Esophagus squamous epithelium (tissue), 5 donors: ENCODE data around the gene PRKG1. TPM values are rescaled to one million over a fixed set of nuclear protein-coding genes. Genes with fewer than 3 reads are reported as not detected.

Experiments
- DNase-seq: peaks from one replicate; lab custom pipeline; 2025; lab: John Stamatoyannopoulos, UW
- H3K27ac ChIP-seq, 4 donors: fragments of 200-600 bp; sonication (generic); one replicate each; pipeline ENCODE4 v1.5.1; 2016 to 2019; ENCODE audit warnings: mild to moderate bottlenecking in 1 of 4
- H3K27me3 ChIP-seq, 4 donors: fragments of 200-600 bp; sonication (generic); 1 replicate in 3 of 4; 2 replicates in 1 of 4; pipeline versions ENCODE4 v1.5.1 to v1.6.0; 2017 to 2021; ENCODE audit warnings: antibody characterized with exemption in 1 of 4
- H3K36me3 ChIP-seq, 3 donors: fragments of 200-600 bp; sonication (generic); one replicate each; pipeline ENCODE4 v1.5.1; 2016 to 2019
- H3K4me1 ChIP-seq, 3 donors: fragments of 200-600 bp; sonication (generic); one replicate each; pipeline ENCODE4 v1.5.1; 2017 to 2019
- H3K4me3 ChIP-seq, 4 donors: fragments of 200-600 bp; sonication (generic); 1 replicate in 3 of 4; 2 replicates in 1 of 4; pipeline ENCODE4 v1.5.1; 2016 to 2019; ENCODE audit warnings: mild to moderate bottlenecking in 2 of 4, moderate library complexity in 1 of 4
- H3K9me3 ChIP-seq, 3 donors: fragments of 200-600 bp; sonication (generic); one replicate each; pipeline ENCODE4 v1.5.1; 2016 to 2019
- POLR2A ChIP-seq, 4 donors: fragments of 450-650 bp; IDR thresholded peaks; one replicate each; pipeline ENCODE4 v1.6.1; 2017; ENCODE audit warnings: antibody characterized with exemption in 4 of 4, mild to moderate bottlenecking in 4 of 4, moderate library complexity in 3 of 4
- WGBS, 2 donors: methylation state at CpG; one replicate each; pipeline ENCODE4 v1.1.5; 2018; 5-methylcytosine and 5-hydroxymethylcytosine counted together
- intact Hi-C: fragments of 100-400 bp; cut with DNase I; formaldehyde crosslinking; loops from one replicate; pipeline ENCODE4 v1.15.0; 2022
- total RNA-seq, 4 donors: library from RNA; depleted of rRNA; stranded (reverse); fragments of >200 nt; gene quantifications; one replicate each; pipeline ENCODE4 v1.1.0, GENCODE V29; 2016
- TF ChIP-seq, protein P1 (sequence below), 6 experiments: fragments of 450-650 bp in 4 of 6; fragments of 200-600 bp in 2 of 6; sonication (generic) in 2 of 6; IDR thresholded peaks; one replicate each; pipeline ENCODE4 v1.5.1; 2016 to 2019; ENCODE audit warnings: antibody characterized with exemption in 6 of 6, mild to moderate bottlenecking in 4 of 6, moderate library complexity in 4 of 6
- donor health status: DM: yes; HTN: yes; CAD: no.

The PRKG1 gene
- total RNA-seq, 4 donors from 2014 or later: 2.0 to 10.9 (median 3.8) TPM

- no peak overlapping the region for H3K4me3 ChIP-seq
- intact Hi-C loops: no loop called here
- H3K36me3 ChIP-seq: no peaks in the 10 kb centered on the region
- H3K27me3 ChIP-seq: no peaks in the 10 kb centered on the region
- no peak for DNase-seq
- H3K27ac ChIP-seq: no peak overlapping the region
- H3K9me3 ChIP-seq: no peaks in the 10 kb centered on the region
- no peak for TF ChIP-seq POLR2A (IDR thresholded peaks at IDR 0.05)
- TF ChIP-seq, protein P1, sequence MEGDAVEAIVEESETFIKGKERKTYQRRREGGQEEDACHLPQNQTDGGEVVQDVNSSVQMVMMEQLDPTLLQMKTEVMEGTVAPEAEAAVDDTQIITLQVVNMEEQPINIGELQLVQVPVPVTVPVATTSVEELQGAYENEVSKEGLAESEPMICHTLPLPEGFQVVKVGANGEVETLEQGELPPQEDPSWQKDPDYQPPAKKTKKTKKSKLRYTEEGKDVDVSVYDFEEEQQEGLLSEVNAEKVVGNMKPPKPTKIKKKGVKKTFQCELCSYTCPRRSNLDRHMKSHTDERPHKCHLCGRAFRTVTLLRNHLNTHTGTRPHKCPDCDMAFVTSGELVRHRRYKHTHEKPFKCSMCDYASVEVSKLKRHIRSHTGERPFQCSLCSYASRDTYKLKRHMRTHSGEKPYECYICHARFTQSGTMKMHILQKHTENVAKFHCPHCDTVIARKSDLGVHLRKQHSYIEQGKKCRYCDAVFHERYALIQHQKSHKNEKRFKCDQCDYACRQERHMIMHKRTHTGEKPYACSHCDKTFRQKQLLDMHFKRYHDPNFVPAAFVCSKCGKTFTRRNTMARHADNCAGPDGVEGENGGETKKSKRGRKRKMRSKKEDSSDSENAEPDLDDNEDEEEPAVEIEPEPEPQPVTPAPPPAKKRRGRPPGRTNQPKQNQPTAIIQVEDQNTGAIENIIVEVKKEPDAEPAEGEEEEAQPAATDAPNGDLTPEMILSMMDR (IDR thresholded peaks at IDR 0.05): no peak
- WGBS, 2 donors: 86 to 88% methylated on average over 3 of the region's 3 CpGs
- H3K4me1 ChIP-seq: peaks cover 0 to 7% (median 0%) of the 10 kb centered on the region in 3 donors
Measured at GRCh38 chr10:51233337-51234100, 159.2 kb downstream of the PRKG1 start.

DNA sequence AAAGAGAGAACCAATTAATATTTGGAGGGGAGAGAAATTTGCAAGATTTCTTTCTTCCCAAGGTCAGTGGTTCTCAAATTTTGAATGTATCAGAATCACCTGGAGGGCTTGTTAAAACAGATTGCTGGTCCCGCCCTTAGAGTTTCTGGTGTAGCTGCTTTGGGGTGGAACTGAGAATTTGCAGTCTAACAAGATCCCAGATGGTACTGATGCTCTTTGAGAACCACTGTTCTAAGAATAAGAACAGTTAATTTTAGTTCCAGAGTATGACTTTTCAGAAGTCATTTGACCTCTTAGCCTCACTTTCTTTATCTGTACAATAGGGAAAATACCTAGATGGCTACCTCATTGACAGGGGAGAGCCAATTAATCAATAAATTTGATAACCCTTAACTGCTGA, 161.6 kb downstream of the PRKG1 start:
- H3K27ac ChIP-seq: no peak overlapping the region
- no peaks in the 10 kb centered on the region for H3K36me3 ChIP-seq
- no peaks in the 10 kb centered on the region for H3K9me3 ChIP-seq
- TF ChIP-seq POLR2A (IDR thresholded peaks at IDR 0.05): no peak
- TF ChIP-seq, protein P1 (IDR thresholded peaks at IDR 0.05): no peak
- intact Hi-C loops: no loop called here
- no peaks in the 10 kb centered on the region for H3K27me3 ChIP-seq
- H3K4me1 ChIP-seq: peaks cover 0 to 7% (median 0%) of the 10 kb centered on the region in 3 donors
- no peak overlapping the region for H3K4me3 ChIP-seq
- WGBS, 2 donors: 69 to 93% methylated on average over 1 of the region's 1 CpG
- no peak for DNase-seq

DNA sequence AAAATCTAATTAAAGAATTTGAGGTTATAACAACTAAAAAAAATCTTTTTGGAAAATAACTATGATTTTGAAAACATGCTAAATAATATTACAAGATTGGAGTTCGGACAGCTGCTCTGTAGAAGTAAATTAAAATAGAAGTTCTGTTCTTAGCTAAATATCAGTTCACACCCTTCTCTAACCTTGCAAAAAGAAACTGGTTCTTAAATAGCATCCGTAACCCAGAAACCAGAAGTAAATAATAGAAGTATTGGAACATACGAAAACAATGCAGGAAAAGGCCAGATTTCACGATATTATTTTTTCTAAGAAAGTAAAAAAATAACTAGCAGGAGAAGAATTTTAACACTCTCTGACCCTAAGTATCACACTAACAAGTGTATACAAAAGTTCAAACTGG, 164.7 kb downstream of the PRKG1 start:
- no peaks in the 10 kb centered on the region for H3K27me3 ChIP-seq
- no peaks in the 10 kb centered on the region for H3K36me3 ChIP-seq
- H3K27ac ChIP-seq: no peak overlapping the region
- no peak overlapping the region for H3K4me3 ChIP-seq
- no peak for TF ChIP-seq POLR2A (IDR thresholded peaks at IDR 0.05)
- TF ChIP-seq, protein P1 (IDR thresholded peaks at IDR 0.05): no peak
- H3K4me1 ChIP-seq: no peaks in the 10 kb centered on the region
- intact Hi-C loops: no loop called here
- DNase-seq: no peak
- WGBS, 2 donors: 71 to 79% methylated on average over 4 of the region's 4 CpGs
- no peaks in the 10 kb centered on the region for H3K9me3 ChIP-seq

- intact Hi-C loops: no loop called here
- no peak for TF ChIP-seq POLR2A (IDR thresholded peaks at IDR 0.05)
- TF ChIP-seq, protein P1 (IDR thresholded peaks at IDR 0.05): no peak
- Histone ChIP-seq H3K9me3 (no peaks in the 10 kb centered on the region), H3K36me3 (no peaks in the 10 kb centered on the region), H3K4me1 (peaks cover 0 to 11% (median 0%) of the 10 kb centered on the region in 3 donors), H3K27ac (no peak overlapping the region), H3K4me3 (no peak overlapping the region), H3K27me3 (no peaks in the 10 kb centered on the region)
- 85 to 89% methylated on average over 1 of the region's 1 CpG for WGBS, 2 donors
- DNase-seq: no peak
Measured at GRCh38 chr10:51241461-51241860, 167.2 kb downstream of the PRKG1 start.

- H3K27me3 ChIP-seq: no peaks in the 10 kb centered on the region
- H3K27ac ChIP-seq: no peak overlapping the region
- H3K4me3 ChIP-seq: no peak overlapping the region
- H3K36me3 ChIP-seq: no peaks in the 10 kb centered on the region
- TF ChIP-seq, protein P1 (IDR thresholded peaks at IDR 0.05): no peak
- no peak for TF ChIP-seq POLR2A (IDR thresholded peaks at IDR 0.05)
- DNase-seq: no peak
- 32 to 45% methylated on average over 2 of the region's 2 CpGs for WGBS, 2 donors
- peaks cover 0 to 11% (median 0%) of the 10 kb centered on the region in 3 donors for H3K4me1 ChIP-seq
- no peaks in the 10 kb centered on the region for H3K9me3 ChIP-seq
- intact Hi-C loops: no loop called here
Measured at GRCh38 chr10:51242393-51242792, 168.1 kb downstream of the PRKG1 start.
